ENCODE data around the gene SLC16A3. TPM values are rescaled to one million over a fixed set of nuclear protein-coding genes. Genes with fewer than 3 reads are reported as not detected.

SLC16A3 gene
- total and polyA plus RNA-seq, 9 of the 15 experiments (the other 6 are each of a cell fraction or from before 2014, with no cell fraction given) = 0.11 to 5.4 (median 1.2) TPM; not detected in 2

- TF ChIP-seq PBX2 (CRISPR knock-in tag; IDR thresholded peaks at IDR 0.05; ENCODE audit: low read depth) (no peak), PBX2 (tag; conservative IDR thresholded peaks at IDR 0.05; ENCODE audit: low read depth) (no peak), HNRNPL (IDR thresholded peaks at IDR 0.05; ENCODE audit: low read depth, low read length) (peak; percentile 78), ZNF644 (tag; IDR thresholded peaks at IDR 0.05; ENCODE audit: low read depth) (no peak), ZNF311 (CRISPR knock-in tag; IDR thresholded peaks at IDR 0.05) (peak; percentile 60; the same call in 1 of the 2 replicates), SMAD4 (CRISPR knock-in tag; conservative IDR thresholded peaks at IDR 0.05) (peak; percentile 95), ZNF3 (CRISPR knock-in tag; IDR thresholded peaks at IDR 0.05) (no peak), E2F8 (IDR thresholded peaks at IDR 0.05; ENCODE audit: low read depth, partially characterized antibody) (no peak), TEAD1 (CRISPR knock-in tag; IDR thresholded peaks at IDR 0.05) (0 out of 4 replicates have a peak, but pooled peaks of 1 of the 2 experiments have one; percentile 17), ZBTB7A (IDR thresholded peaks at IDR 0.05; ENCODE audit: borderline replicate concordance, control insufficient read depth, low read depth, low read length) (peak; percentile 96)
These were observed 1.9 kb downstream of the SLC16A3 start (continued) for GRCh38 chr17:82230609-82231311.
